ENCODE results near the gene MARCHF6. TPM values are rescaled to one million over a fixed set of nuclear protein-coding genes. Genes with fewer than 3 reads are reported as not detected.
"Not testable (repeated sequence)": the region's sequence is repeated elsewhere in the genome, so short reads cannot be mapped to it uniquely, and the experiment has no call there.

MARCHF6 gene
- total RNA-seq, 1 donor from 2014 or later = 50.6 TPM

GRCh38 chr5:10323588-10324488 lies 29.7 kb upstream of the MARCHF6 start:
- ATAC-seq = no peak

- ATAC-seq = peak; percentile 75
Measured at GRCh38 chr5:10324518-10325370, 28.8 kb upstream of the MARCHF6 start.

GRCh38 chr5:10328323-10328722 lies 25.2 kb upstream of the MARCHF6 start:
- ATAC-seq = no peak

DNA sequence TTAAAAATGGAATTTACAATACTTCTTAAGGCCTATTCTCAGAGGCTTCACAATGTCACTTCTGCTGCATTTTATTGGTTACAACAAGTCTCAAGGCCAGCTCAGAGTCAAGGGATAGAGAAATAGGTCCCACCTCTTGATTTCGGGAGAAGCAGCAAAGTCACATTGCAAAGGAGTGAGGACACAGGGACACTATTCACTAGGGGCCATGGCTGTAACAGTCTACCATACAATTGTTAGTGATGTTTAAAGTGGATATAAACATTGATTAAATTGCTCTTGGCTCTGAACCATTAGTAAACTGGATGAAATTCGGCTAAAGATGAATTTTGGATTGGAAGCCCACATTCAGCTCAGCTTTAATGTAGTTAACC lies 24.1 kb upstream of the MARCHF6 start:
- no peak for ATAC-seq

GRCh38 chr5:10329820-10330481 lies 23.5 kb upstream of the MARCHF6 start:
- ATAC-seq = no peak

- no peak for ATAC-seq
Measured at GRCh38 chr5:10330511-10331230, 22.8 kb upstream of the MARCHF6 start.

- no peak for ATAC-seq
Measured at GRCh38 chr5:10331341-10331796, 22.1 kb upstream of the MARCHF6 start.

DNA sequence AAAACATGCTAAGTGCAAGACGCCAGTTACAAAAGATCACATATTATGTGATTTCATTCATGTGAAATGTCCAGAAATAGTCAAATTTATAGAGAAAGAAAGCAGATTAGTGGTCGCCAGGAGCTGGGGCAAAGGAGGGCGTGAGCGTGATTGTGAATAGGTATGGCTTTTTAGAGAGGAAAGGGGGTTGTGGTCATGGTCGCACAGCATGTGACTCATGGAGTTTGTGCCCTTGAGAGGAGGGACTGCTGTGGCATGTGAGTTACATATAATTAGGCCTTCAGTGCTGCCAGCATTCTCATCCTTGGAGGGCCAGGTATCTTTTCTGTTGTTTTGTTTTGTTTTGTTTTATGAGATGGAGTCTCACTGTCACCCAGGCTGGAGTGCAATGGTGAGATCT lies 21.2 kb upstream of the MARCHF6 start:
- ATAC-seq = no peak

DNA sequence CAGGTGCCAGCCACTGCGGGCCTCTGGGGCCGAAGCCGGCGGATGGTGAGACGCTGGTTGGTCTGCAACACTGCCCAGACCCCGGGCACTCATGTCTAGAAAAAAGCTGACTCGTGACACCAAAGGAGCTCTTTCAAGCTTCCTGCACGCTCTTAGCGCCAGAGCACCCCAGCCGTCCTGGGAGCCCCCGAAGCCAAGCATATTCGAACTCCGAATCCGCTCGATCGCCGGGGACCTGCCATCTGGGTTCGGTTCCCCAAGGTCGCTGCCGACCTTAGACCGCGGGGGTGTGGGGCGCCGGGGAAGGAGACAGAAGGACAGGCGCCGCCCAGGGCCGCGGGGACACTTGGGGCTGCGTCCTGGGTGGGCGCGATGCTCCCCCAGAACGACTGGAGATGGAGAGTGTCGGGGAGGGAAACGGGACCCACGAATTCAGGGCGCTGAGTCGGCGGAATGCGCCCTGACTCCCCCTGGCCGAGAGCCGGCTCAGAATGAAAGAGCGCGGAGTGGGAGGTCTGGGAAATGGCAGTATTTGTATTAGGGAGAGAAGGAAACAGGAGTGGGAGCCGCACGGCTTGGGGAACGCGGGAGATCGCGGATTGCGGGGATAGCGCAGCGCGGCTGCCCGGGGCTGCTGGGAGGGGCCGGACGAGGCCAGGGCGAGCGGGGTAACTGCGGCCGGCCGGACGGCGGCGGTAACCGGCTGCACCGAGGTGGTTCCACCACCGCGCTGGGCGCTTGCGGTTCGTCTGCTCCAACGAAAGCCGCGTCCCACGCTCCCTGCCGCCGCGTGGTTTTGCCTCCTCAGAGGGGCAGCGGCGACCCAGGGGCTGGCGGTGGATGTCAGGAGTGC lies 20.1 kb upstream of the MARCHF6 start:
- ATAC-seq = peak; percentile 51

- no peak for ATAC-seq
Measured at GRCh38 chr5:10334831-10335230, 18.7 kb upstream of the MARCHF6 start.

GRCh38 chr5:10335711-10336470 lies 17.6 kb upstream of the MARCHF6 start:
- no peak for ATAC-seq

DNA sequence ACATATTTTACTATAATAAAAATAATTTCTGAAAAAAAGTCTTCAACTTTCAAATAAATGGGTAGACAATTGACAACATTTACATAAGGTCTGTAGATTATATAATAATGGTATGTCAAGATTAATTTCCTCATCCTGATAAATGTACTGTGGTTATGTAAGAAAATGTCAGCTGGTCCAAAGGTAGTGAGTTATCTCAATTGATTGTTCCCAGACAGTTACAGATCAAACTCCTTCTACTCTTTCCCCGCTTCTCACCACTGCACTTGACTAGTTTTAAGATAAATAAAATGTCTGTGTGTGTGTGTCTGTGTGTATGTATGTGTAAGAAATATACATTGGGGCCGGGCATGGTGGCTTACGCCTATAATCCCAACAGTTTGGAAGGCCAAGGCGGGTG lies 16.4 kb upstream of the MARCHF6 start:
- ATAC-seq = no peak

DNA sequence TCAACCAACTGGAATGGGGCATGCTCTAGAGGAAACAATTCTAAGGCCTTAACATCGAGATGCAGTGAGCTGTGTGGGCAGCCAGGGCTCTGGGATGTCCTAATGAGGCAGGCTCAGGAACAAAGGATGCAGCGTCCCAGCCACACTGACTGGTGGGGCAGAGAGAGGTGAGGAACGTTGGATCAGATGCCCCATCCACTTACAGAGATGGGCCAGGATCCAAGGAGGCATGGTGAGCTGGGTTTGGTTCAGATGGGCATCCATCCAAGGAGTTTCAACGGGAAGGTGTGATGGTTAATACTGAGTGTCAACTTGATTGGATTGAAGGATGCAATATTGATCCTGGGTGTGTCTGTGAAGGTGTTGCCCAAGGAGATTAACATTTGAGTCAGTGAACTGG lies 15.5 kb upstream of the MARCHF6 start:
- ATAC-seq = no peak

DNA sequence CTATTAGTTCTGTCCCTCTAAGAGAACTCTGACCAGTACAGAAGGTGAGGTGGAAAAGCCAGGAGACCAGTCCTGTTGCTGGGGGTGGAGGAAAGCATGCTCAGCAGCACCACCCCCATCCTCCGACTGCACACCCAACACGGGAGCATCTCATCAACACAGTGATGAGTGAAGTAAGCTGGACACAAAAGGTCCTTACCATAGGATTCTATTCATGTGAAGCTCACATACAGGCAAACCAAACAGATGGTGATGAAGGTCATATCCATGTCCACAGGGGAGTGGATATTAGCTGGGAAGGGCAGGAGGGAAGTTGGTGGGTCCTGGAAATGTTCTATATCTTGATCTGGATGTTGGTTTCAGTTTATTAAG lies 14.8 kb upstream of the MARCHF6 start:
- no peak for ATAC-seq

GRCh38 chr5:10339058-10339811 lies 14.3 kb upstream of the MARCHF6 start:
- no peak for ATAC-seq

DNA sequence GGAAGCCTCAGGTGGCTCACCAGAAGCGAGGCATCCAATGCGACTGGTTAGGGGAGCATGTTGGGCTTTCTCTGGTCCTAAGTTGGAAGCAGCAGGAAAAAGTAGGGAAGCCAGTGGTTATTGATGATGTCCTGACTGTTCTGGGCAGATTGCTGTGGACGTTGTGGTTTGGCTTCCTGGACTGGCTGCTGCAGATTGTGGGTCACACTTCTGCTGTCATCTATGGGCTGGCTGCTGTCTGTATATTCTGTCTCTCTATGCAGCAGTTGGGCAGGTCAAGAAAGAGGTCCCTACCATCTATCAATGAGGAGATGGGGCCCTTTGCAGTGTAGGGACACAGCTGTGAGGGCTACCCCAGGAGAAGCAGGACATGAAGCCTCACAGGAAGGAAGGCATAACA lies 13.5 kb upstream of the MARCHF6 start:
- no peak for ATAC-seq

GRCh38 chr5:10343486-10343885 lies 10.0 kb upstream of the MARCHF6 start:
- peak; percentile 90 for ATAC-seq

DNA sequence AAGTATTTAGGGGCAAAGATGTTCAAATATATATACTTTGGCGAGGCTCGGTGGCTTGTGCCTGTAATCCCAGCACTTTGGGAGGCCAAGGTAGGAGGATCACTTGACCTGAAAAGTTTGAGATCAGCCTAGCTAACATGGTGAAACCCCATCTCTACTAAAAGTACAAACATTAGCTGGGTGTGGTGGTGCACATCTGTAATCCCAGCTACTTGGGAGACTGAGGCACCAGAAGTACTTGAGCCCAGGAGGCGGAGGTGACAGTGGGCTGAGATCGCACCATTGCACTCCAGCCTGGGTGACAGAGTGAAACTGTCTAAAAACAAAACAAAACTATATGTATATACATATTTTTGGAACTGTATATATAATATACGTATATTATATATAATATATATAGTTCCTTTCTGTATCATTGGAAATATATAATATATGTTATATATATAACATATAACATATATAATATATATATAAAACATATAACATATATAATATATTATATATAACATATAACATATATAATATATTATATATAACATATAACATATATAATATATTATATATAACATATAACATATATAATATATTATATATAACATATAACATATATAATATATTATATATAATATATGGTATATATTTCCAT lies 8.9 kb upstream of the MARCHF6 start:
- not testable (repeated sequence) for ATAC-seq

GRCh38 chr5:10348258-10348657 lies 5.2 kb upstream of the MARCHF6 start:
- ATAC-seq = no peak
